Cortex of kidney (tissue), 1 donor: Measurements from ENCODE around the gene STEAP3.

Experiments used
- DNase-seq: peaks from one replicate; lab custom pipeline; 2025; lab: John Stamatoyannopoulos, UW

The STEAP3 gene

GRCh38 chr2:119292226-119292625, 68.6 kb downstream of the STEAP3 start:
- no peak for DNase-seq

DNA sequence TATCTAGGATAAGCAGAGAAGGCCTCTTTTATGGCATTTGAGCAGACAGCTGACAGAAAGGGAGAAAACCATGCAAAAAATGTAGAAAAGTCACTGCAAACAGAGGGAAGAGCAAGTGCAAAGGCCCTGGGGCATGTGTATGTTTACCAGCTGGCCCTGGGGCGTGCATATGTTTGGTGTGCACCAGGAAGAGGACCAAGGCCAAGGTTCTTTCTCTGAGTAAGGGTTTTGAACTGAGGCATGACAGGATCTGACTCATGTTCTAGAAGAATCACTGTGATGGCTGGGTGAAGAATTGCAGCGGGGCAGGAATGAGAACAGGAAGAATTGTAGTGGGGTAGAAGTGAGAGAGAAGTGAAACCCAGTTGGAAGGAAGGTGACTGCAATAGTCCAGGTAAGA, 69.6 kb downstream of the STEAP3 start:
- no peak for DNase-seq

GRCh38 chr2:119293900-119294299, 70.3 kb downstream of the STEAP3 start:
- DNase-seq: no peak

GRCh38 chr2:119294671-119295070, 71.0 kb downstream of the STEAP3 start:
- DNase-seq: no peak

- DNase-seq: no peak
Measured at GRCh38 chr2:119295688-119296375, 72.2 kb downstream of the STEAP3 start.

DNA sequence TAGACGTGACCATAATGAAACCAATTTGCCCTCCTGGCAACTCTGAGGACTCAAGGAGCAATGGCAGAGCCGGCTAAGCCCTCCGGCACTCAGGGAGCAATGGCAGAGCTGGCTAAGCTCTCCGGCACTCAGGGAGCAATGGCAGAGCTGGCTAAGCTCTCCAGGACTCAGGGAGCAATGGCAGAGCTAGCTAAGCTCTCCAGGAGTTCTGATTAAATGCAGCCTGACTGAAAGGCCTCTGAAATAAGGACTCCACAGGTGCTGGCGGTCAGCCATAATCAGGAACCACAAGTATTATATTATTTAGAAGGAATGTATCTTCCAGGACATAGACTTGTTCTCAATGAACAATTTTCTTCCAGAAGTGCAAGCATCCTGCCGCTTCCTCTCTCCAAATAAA, 77.8 kb downstream of the STEAP3 start:
- no peak for DNase-seq

DNA sequence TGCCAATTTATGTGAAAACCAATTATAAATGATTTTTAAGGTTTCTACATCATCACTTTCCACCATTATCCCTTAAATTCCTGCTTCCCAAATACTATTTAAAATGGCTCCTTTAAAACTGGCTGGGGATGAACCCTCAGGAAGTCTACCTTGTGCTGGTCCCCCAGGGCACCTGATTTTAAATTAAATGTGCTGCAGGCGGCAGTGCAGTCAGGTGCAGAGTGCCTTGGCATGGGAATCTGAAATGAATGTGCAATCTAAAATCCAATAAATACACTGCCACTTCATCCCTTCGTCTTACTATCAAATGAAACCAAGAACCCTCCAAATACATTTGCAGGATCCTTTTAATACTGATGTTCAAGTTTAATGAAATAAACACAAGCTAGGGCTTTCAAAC, 81.2 kb downstream of the STEAP3 start:
- DNase-seq: no peak

DNA sequence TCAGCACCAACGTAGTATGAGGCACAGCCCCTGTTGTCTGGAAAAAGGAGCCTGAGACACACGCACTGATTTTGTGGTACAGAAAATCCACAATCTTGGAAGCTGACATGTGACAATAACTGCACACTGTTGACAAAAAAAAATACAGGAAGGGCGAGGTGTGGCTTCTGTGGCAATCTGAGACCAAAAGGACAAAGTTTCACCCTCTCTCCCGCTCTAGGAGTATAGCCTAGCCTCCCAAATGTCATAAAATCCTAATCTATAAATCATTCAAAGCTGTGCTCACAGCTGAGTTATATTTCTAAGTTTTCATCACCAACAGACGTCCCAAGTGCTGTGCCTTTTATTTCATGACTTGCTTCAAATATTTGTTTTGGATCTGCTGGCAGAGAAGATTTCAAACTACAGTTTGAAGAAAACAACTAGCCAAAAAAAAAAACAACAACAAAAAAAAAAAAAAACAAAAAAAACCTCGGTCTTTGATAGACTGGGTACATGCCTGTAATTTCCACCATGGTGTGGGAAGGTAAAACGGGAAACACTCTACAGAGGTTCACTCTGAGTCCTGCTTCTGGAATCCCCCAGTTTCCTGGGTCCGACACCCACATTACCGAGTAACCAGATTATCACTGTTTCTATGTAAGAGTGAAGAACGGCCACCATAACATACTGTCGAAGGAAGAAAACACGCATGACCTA, 82.0 kb downstream of the STEAP3 start:
- DNase-seq: no peak

- DNase-seq: no peak
Measured at GRCh38 chr2:119306196-119306590, 82.6 kb downstream of the STEAP3 start.

DNA sequence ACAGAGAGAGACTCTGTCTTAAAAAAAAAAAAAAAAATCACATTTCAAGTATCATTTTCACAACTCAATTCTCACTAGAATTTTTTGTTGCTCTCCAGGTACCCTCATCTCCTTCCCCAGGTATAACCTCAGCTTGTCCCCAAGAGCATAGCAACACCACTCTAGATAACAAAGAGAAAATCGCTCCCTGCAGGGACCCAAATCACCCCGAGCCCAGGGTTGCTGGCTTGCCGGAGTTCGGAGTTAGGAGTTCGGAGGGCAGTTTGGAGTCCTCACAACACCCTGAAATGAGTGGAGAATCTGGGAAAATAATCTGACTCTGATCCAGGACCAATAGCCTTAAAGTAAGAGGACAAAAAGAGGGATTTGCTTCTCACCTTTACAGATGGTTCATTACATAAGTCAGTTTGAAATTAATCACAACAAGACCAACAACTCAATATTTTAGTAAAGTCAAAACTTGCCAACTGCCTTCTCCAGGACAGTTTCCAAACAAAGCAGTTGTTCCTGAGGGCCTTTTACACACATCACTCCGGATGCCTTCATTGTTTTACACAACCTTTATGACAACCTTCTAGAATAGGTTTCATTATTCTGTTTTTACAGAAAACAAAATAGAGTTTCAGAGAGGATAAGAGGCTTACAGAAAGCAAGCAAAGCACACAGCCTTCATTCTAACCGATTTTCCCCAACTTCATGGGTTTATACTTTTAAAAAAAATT, 83.9 kb downstream of the STEAP3 start:
- DNase-seq: no peak

GRCh38 chr2:119308793-119309330, 85.2 kb downstream of the STEAP3 start:
- DNase-seq: no peak

DNA sequence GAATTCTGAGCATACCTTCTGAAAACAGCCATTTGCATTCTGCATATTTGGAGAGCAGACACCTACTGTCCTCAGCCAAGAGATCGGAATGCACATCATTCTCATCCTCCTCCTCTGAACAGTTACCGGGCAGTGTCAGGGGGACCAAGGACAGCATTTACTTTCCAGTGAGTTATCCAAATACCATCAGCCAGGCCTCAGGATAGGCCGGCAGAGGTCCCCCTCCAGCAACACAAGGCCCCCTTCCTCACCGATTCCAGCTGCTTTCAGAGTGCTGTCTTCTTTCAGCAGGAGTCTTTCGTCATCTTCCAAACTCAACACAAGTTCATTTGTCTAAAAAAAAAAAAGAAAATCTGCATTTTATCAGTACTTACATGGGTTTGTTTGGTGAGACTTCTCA, 87.7 kb downstream of the STEAP3 start:
- DNase-seq: no peak

- DNase-seq: no peak
Measured at GRCh38 chr2:119311831-119312230, 88.2 kb downstream of the STEAP3 start.
